GM23338 (cell line): ENCODE results near the gene FMNL1. TPM values are rescaled to one million over a fixed set of nuclear protein-coding genes. Genes with fewer than 3 reads are reported as not detected.

Source experiments
- ATAC-seq: fragments of 200-7000 bp; cut with Tn5 transposase; 3 replicates; pipeline ENCODE4 v1.9.1; 2020
- DNase-seq: peaks from one replicate; pipeline ENCODE4 v3.0.0-alpha.2; 2015; ENCODE audit warnings: low spot score
- H2AFZ ChIP-seq: fragments of 200-600 bp; sonication (generic); 2 replicates; pipeline ENCODE4 v1.8.0; 2016; ENCODE audit warnings: antibody characterized with exemption, mild to moderate bottlenecking, moderate library complexity
- H3F3A ChIP-seq: fragments of 200-600 bp; sonication (generic); replicated peaks from 2 replicates; pipeline ENCODE4 v1.8.0; 2017; ENCODE audit warnings: antibody characterized with exemption, mixed run types, low read depth
- H3K27ac ChIP-seq: fragments of 200-600 bp; sonication (generic); 2 replicates; pipeline ENCODE4 v1.6.1; 2016; ENCODE audit warnings: low read depth
- H3K27me3 ChIP-seq: fragments of 200-600 bp; sonication (generic); 2 replicates; pipeline ENCODE4 v1.8.0; 2016; ENCODE audit warnings: mild to moderate bottlenecking, mixed run types, moderate library complexity; ENCODE audit not compliant: insufficient read depth
- H3K36me3 ChIP-seq: fragments of 200-600 bp; sonication (generic); 2 replicates; pipeline ENCODE4 v1.8.0; 2016; ENCODE audit warnings: mild to moderate bottlenecking; ENCODE audit not compliant: insufficient read depth
- H3K4me1 ChIP-seq: fragments of 200-600 bp; sonication (generic); 2 replicates; pipeline ENCODE4 v1.8.0; 2016; ENCODE audit warnings: mild to moderate bottlenecking, moderate library complexity; ENCODE audit not compliant: insufficient read depth
- H3K4me2 ChIP-seq: fragments of 200-600 bp; sonication (generic); 2 replicates; pipeline ENCODE4 v1.7.1; 2017; ENCODE audit warnings: mixed run types
- H3K4me3 ChIP-seq: fragments of 200-600 bp; sonication (generic); 2 replicates; pipeline ENCODE4 v1.6.1; 2016; ENCODE audit warnings: mixed run types
- H3K79me2 ChIP-seq: fragments of 200-600 bp; sonication (generic); replicated peaks from 2 replicates; pipeline ENCODE4 v1.8.0; 2017; ENCODE audit warnings: mild to moderate bottlenecking; ENCODE audit not compliant: insufficient read depth
- H3K9me2 ChIP-seq: fragments of 200-600 bp; sonication (generic); 2 replicates; pipeline ENCODE4 v1.8.0; 2017; ENCODE audit not compliant: insufficient read depth
- H4K20me1 ChIP-seq: fragments of 200-600 bp; sonication (generic); replicated peaks from 2 replicates; pipeline ENCODE4 v1.8.0; 2017; ENCODE audit warnings: mild to moderate bottlenecking; ENCODE audit not compliant: insufficient read depth
- H3K27ac Mint-ChIP-seq: 2 replicates; pipeline ENCODE4 v1.8.0; 2020; ENCODE audit warnings: inconsistent platforms, mild to moderate bottlenecking, moderate library complexity, mixed read lengths
- H3K27me3 Mint-ChIP-seq: 3 replicates; pipeline ENCODE4 v1.8.0; 2022; ENCODE audit warnings: low read depth, mild to moderate bottlenecking, moderate library complexity, mixed read lengths, inconsistent platforms; ENCODE audit not compliant: insufficient read depth, poor library complexity
- H3K36me3 Mint-ChIP-seq: 3 replicates; pipeline ENCODE4 v1.8.0; 2021; ENCODE audit warnings: low read depth, mild to moderate bottlenecking, inconsistent platforms, moderate library complexity, mixed read lengths
- H3K4me1 Mint-ChIP-seq: 3 replicates; pipeline ENCODE4 v1.8.0; 2020; ENCODE audit warnings: mild to moderate bottlenecking, inconsistent platforms, mixed read lengths
- H3K4me3 Mint-ChIP-seq: 3 replicates; pipeline ENCODE4 v1.8.0; 2021; ENCODE audit warnings: moderate library complexity, mild to moderate bottlenecking, inconsistent platforms, mixed read lengths
- H3K9me3 Mint-ChIP-seq: 3 replicates; pipeline ENCODE4 v1.8.0; 2020; ENCODE audit warnings: moderate library complexity, mild to moderate bottlenecking, inconsistent platforms, mixed read lengths
- EZH2 ChIP-seq: fragments of 200-600 bp; sonication (generic); IDR thresholded peaks from one replicate; pipeline ENCODE4 v1.8.0; 2017; ENCODE audit warnings: antibody characterized with exemption, mild to moderate bottlenecking, low read depth; ENCODE audit not compliant: unreplicated experiment
- EZH2phosphoT487 ChIP-seq: fragments of 200-600 bp; sonication (generic); IDR thresholded peaks from one replicate; pipeline ENCODE4 v1.8.1; 2018; ENCODE audit warnings: antibody characterized with exemption; ENCODE audit not compliant: unreplicated experiment
- JUNB ChIP-seq: IDR thresholded peaks from one replicate; pipeline ENCODE4 v1.6.1; 2016; ENCODE audit warnings: antibody characterized with exemption; ENCODE audit not compliant: unreplicated experiment
- NANOG ChIP-seq: IDR thresholded peaks from 2 replicates; pipeline ENCODE4 v1.6.1; 2016; ENCODE audit warnings: antibody characterized with exemption, borderline replicate concordance
- POLR2AphosphoS5 ChIP-seq: IDR thresholded peaks from 2 replicates; pipeline ENCODE4 v1.6.1; 2016; ENCODE audit warnings: antibody characterized with exemption, low read depth
- REST ChIP-seq: IDR thresholded peaks from one replicate; pipeline ENCODE4 v1.6.1; 2018; ENCODE audit warnings: antibody characterized with exemption; ENCODE audit not compliant: unreplicated experiment
- STAT1 ChIP-seq: IDR thresholded peaks from one replicate; pipeline ENCODE4 v1.6.1; 2016; ENCODE audit warnings: antibody characterized with exemption; ENCODE audit not compliant: unreplicated experiment
- ZNF114 ChIP-seq: fragments of 250-450 bp; sonication (Bioruptor Pico); IDR thresholded peaks from 2 replicates; pipeline ENCODE4 v1.5.0; 2020; ENCODE audit warnings: mild to moderate bottlenecking, moderate library complexity
- ZNF331 ChIP-seq: fragments of 250-450 bp; sonication (Bioruptor Pico); IDR thresholded peaks from 2 replicates; pipeline ENCODE4 v1.5.0; 2020; ENCODE audit warnings: low read depth, mild to moderate bottlenecking, moderate library complexity
- polyA plus RNA-seq: library from polyadenylated mRNA; unstranded; fragments of >200 nt; fragmentation: Nextera tagmentation; extraction: Ambion mirVana; gene quantifications from 2 replicates; pipeline ENCODE4 v1.2.1, GENCODE V29; 2016
- total RNA-seq: library from RNA; depleted of rRNA; stranded (reverse); fragments of >200 nt; shearing (Covaris generic); gene quantifications from 2 replicates; pipeline ENCODE4 v1.2.3, GENCODE V29; 2014
- TF ChIP-seq, protein P1 (sequence below): fragments of 250-450 bp; sonication (Bioruptor Pico); IDR thresholded peaks from 2 replicates; pipeline ENCODE4 v1.5.0; 2020; ENCODE audit warnings: mild to moderate bottlenecking, moderate library complexity
- TF ChIP-seq, protein P2 (sequence below): IDR thresholded peaks from 2 replicates; pipeline ENCODE4 v1.6.1; 2016; ENCODE audit warnings: antibody characterized with exemption

Gene FMNL1
- total and polyA plus RNA-seq, 2 experiments from 2014 or later = 6.6 to 9.3 TPM

DNA sequence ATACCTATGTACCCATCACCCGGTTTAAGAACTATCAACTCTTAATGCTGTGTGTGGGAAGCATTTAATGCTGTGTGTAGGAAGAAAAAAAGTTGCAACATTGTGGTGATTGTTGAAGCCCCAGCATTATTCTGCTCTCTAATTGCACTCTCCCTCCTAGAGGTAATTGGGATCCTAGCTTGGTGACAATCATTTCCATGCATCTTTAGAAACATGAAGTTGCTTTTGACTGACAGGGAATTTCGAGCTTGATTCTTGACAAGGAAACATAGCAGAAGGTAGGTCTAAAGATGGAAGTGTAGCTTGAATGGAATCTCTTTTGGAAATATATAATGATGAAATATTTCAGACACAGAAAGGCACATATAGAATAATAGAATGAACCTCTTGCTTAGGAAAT is 32.7 kb upstream of the FMNL1 start:
- Mint-ChIP-seq H3K27me3 (peaks cover 5% of the 10 kb centered on the region), H3K27ac (no peak overlapping the region), H3K36me3 (no peaks in the 10 kb centered on the region), H3K9me3 (peaks cover 4% of the 10 kb centered on the region; the same call in 2 of the 3 replicates), H3K4me3 (no peak overlapping the region), H3K4me1 (no peaks in the 10 kb centered on the region; the same call in 2 of the 3 replicates)
- Histone ChIP-seq H3K36me3 (no peaks in the 10 kb centered on the region), H3K9me2 (no peaks in the 10 kb centered on the region), H3K79me2 (no peaks in the 10 kb centered on the region), H3K27me3 (no peaks in the 10 kb centered on the region), H4K20me1 (no peaks in the 10 kb centered on the region), H3K27ac (no peak overlapping the region), H2AFZ (no peak overlapping the region), H3F3A (no peaks in the 10 kb centered on the region), H3K4me3 (no peak overlapping the region), H3K4me1 (no peaks in the 10 kb centered on the region), H3K4me2 (no peak overlapping the region)
- ATAC-seq (no peak), DNase-seq (no peak)
- no peak for TF ChIP-seq NANOG

- Histone ChIP-seq H3K9me2 (no peaks in the 10 kb centered on the region), H3K79me2 (no peaks in the 10 kb centered on the region), H3K27ac (no peak overlapping the region), H3K4me3 (no peak overlapping the region), H3K27me3 (no peaks in the 10 kb centered on the region), H3K36me3 (no peaks in the 10 kb centered on the region), H3F3A (no peaks in the 10 kb centered on the region), H3K4me2 (no peak overlapping the region), H3K4me1 (no peaks in the 10 kb centered on the region), H4K20me1 (no peaks in the 10 kb centered on the region), H2AFZ (no peak overlapping the region)
- H3K4me3 Mint-ChIP-seq = no peak overlapping the region
- DNase-seq (no peak), ATAC-seq (no peak)
- H3K27me3 Mint-ChIP-seq = peaks cover 2% of the 10 kb centered on the region
- peaks cover 4% of the 10 kb centered on the region; the same call in 2 of the 3 replicates for H3K9me3 Mint-ChIP-seq
- no peak overlapping the region for H3K27ac Mint-ChIP-seq
- no peaks in the 10 kb centered on the region; the same call in 2 of the 3 replicates for H3K4me1 Mint-ChIP-seq
- H3K36me3 Mint-ChIP-seq = no peaks in the 10 kb centered on the region
- TF ChIP-seq NANOG (no peak), STAT1 (no peak), EZH2 (no peak), JUNB (no peak), EZH2phosphoT487 (no peak), POLR2AphosphoS5 (no peak), ZNF114 (CRISPR knock-in tag) (no peak), ZNF331 (CRISPR knock-in tag) (no peak), REST (no peak)
- TF ChIP-seq, protein P1, sequence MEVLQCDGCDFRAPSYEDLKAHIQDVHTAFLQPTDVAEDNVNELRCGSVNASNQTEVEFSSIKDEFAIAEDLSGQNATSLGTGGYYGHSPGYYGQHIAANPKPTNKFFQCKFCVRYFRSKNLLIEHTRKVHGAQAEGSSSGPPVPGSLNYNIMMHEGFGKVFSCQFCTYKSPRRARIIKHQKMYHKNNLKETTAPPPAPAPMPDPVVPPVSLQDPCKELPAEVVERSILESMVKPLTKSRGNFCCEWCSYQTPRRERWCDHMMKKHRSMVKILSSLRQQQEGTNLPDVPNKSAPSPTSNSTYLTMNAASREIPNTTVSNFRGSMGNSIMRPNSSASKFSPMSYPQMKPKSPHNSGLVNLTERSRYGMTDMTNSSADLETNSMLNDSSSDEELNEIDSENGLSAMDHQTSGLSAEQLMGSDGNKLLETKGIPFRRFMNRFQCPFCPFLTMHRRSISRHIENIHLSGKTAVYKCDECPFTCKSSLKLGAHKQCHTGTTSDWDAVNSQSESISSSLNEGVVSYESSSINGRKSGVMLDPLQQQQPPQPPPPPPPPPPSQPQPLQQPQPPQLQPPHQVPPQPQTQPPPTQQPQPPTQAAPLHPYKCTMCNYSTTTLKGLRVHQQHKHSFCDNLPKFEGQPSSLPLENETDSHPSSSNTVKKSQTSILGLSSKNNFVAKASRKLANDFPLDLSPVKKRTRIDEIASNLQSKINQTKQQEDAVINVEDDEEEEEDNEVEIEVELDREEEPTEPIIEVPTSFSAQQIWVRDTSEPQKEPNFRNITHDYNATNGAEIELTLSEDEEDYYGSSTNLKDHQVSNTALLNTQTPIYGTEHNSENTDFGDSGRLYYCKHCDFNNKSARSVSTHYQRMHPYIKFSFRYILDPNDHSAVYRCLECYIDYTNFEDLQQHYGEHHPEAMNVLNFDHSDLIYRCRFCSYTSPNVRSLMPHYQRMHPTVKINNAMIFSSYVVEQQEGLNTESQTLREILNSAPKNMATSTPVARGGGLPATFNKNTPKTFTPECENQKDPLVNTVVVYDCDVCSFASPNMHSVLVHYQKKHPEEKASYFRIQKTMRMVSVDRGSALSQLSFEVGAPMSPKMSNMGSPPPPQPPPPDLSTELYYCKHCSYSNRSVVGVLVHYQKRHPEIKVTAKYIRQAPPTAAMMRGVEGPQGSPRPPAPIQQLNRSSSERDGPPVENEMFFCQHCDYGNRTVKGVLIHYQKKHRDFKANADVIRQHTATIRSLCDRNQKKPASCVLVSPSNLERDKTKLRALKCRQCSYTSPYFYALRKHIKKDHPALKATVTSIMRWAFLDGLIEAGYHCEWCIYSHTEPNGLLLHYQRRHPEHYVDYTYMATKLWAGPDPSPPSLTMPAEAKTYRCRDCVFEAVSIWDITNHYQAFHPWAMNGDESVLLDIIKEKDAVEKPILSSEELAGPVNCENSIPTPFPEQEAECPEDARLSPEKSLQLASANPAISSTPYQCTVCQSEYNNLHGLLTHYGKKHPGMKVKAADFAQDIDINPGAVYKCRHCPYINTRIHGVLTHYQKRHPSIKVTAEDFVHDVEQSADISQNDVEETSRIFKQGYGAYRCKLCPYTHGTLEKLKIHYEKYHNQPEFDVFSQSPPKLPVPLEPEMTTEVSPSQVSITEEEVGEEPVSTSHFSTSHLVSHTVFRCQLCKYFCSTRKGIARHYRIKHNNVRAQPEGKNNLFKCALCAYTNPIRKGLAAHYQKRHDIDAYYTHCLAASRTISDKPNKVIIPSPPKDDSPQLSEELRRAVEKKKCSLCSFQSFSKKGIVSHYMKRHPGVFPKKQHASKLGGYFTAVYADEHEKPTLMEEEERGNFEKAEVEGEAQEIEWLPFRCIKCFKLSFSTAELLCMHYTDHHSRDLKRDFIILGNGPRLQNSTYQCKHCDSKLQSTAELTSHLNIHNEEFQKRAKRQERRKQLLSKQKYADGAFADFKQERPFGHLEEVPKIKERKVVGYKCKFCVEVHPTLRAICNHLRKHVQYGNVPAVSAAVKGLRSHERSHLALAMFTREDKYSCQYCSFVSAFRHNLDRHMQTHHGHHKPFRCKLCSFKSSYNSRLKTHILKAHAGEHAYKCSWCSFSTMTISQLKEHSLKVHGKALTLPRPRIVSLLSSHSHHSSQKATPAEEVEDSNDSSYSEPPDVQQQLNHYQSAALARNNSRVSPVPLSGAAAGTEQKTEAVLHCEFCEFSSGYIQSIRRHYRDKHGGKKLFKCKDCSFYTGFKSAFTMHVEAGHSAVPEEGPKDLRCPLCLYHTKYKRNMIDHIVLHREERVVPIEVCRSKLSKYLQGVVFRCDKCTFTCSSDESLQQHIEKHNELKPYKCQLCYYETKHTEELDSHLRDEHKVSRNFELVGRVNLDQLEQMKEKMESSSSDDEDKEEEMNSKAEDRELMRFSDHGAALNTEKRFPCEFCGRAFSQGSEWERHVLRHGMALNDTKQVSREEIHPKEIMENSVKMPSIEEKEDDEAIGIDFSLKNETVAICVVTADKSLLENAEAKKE = no peak
- TF ChIP-seq, protein P2, sequence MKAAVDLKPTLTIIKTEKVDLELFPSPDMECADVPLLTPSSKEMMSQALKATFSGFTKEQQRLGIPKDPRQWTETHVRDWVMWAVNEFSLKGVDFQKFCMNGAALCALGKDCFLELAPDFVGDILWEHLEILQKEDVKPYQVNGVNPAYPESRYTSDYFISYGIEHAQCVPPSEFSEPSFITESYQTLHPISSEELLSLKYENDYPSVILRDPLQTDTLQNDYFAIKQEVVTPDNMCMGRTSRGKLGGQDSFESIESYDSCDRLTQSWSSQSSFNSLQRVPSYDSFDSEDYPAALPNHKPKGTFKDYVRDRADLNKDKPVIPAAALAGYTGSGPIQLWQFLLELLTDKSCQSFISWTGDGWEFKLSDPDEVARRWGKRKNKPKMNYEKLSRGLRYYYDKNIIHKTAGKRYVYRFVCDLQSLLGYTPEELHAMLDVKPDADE = no peak
Measured at GRCh38 chr17:45190503-45191255, 31.0 kb upstream of the FMNL1 start.
